Smooth muscle cell of the brain vasculature (primary cell): ENCODE results near the gene CCDC138.

Experiments used
- DNase-seq: peaks from one replicate; pipeline ENCODE4 v3.0.0-alpha.2; 2012; ENCODE audit warnings: low read depth, low spot score

Gene CCDC138

DNA sequence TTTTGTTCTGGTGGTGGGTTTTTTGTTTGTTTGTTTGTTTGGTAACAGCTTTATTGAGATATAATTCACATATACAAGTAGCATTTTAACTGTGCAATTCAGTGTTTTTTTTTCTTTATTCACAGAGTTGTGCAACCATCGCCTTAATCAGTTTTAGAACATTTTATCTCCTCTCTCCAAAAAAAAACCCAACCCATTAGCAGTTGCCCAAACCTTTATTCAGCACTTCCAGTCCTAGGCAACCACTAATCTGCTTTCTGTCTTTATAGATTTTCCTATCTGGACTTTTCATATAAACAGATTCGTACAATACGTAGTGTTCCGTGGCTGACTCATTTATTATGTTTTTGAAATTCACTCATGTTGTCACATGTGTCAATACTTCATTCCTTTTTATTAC is 38.7 kb downstream of the CCDC138 start:
- no peak for DNase-seq

DNA sequence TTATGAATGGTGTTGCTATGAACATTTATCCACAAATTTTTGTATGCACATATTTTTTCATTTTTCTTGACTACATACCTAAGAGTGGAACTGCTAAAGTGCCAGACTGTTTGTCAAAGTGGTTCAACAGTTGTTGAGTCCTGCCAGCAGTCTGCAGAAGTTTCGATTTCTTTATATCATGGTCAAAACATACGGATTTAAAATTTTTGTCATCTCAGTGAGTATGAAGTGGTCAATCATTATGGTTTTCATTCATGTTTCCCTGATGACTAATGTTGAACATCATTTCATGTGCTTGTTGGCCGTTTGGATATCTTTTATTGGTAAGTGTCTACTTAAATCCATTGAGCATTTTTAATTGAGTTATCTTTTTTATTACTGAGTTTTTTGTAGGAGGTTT is 39.2 kb downstream of the CCDC138 start:
- no peak for DNase-seq

DNA sequence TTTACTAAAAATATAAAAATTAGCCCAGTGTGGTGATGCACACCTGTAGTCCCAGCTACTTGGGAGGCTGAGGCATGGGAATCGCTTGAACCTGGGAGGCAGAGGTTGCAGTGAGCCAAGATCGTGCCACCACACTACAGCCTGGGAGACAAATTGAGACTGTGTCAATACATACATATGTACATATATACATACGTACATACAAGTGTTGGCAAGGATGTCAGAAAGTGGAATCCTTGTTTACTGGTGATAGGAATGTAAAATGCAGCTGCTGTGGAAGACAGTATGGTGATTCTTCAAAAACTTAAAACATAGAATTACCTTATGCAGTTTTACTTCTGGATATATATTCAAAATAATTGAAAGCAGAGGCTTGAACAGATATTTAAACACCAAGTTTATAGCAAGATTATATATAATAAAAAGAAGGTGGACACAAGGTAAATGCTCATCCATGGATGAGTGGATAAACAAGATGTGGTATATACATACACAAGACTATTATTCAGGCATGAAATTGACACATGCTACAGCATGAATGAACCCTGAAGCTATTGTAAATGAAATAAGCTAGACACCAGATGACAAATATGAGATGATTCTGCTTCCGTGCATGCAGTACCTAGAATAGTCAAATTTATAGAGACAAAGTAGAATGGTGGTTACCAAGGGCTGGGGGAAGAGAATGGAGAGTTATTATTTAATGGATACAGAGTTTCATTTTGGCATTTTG is 43.2 kb downstream of the CCDC138 start:
- DNase-seq, result no peak

DNA sequence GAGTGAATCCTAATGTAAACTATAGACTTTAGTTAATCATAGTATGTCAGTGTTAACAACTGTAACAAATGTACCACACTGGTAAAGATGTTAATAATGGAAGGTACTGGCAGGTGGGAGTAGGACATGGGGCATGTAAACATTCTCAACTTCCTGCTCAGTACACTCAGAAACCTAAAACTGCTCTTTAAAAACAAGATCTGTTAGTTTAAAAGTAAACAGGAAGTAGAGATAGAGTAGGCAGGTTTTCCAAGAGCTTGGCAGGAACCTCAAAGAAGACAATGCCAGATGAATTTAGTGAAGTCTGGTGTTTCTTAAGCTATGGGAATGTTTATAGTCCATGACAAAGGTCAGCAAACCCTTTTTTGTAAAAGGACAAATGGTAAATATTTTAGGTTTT is 46.6 kb downstream of the CCDC138 start:
- DNase-seq, result no peak

DNA sequence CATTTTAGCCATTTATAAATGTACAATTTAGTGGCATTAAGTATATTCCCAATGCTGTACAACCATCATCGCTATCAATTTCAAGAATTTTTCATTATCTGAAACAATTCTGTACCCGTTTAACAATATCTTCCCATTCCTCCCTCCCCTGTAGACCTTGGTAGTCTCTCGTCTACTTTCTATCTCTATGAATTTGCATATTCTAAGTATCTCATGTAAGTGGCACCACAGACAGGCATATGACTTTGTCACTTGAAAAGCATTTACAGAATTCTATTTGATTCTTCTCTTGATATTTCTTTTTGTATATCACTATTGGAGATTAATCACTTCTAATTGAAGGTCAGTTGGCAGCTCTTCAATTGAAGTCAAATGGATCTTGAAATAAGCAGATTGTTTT is 48.0 kb downstream of the CCDC138 start:
- DNase-seq, result no peak

DNA sequence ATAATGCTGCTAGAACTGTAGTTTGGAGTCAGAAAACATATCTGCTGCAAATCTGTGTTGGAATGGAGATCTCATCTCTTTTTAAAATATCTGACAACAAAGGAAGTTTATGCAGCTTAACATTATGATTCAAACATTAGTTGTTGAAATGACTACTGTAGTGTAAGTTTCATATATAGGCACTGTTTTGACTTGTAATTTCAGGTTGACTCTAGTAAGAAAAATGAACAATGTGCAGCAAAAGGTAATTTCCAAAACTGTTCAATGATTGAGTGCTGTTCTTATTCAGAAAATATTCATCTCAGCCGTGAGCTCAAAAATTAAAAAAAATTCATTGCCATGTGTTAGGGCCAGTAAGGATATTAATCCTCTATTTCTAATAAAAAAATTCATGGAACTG is 48.5 kb downstream of the CCDC138 start:
- no peak for DNase-seq

DNA sequence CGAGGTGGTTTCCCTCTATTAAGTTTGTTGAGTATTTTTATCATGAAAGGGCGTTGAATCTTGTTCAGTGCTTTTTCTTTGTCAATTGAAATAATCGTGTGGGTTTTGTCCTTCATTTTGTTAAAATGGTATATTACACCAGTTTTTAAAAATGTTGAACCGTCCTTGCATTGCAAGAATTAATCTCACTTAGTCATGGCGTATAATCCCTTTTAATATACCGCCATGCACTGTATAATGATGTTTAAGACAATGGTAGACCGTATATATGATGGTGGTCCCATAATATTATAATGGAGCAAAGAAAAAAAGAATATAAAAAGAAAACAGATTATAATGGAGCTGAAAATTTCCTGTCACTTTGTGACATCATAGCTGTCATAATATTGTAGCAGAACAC is 50.6 kb downstream of the CCDC138 start:
- no peak for DNase-seq

DNA sequence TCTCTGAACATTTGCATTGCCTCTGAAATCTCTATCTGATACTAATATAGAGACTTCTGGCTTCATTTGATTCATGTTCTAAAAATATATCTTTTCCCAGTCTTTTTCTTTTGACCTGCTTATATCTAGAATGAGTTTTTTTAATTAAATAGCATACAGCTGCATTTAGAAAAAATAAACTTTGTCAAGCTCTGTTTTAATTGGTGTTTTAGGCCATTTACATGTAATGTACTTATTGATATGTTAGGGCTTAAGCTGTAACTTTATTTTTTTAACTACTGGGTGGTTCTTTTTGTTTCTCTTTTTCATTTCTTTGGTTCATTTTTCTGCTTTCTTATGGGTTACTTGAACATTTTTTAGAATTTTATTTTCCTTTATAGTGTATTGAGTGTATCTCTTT is 54.9 kb downstream of the CCDC138 start:
- no peak for DNase-seq

DNA sequence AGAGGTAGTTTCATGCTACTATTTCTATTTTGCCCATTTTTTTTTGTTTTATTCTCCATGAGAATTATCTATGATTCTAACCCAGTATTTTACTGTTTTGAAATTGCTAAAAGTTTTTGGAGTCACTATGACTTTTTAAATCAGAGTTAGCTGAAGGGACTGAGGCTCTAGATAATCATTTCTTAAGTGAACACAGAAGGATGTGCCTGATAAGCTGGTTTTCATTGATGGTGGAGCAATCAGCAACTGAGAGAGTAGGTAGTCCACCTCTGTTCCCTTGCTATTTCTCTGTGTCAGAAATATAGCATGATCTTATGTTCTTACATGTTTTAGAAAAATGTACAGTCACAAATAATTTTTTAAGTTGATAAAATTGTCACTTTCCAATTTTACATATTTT is 59.4 kb downstream of the CCDC138 start:
- DNase-seq, result no peak

DNA sequence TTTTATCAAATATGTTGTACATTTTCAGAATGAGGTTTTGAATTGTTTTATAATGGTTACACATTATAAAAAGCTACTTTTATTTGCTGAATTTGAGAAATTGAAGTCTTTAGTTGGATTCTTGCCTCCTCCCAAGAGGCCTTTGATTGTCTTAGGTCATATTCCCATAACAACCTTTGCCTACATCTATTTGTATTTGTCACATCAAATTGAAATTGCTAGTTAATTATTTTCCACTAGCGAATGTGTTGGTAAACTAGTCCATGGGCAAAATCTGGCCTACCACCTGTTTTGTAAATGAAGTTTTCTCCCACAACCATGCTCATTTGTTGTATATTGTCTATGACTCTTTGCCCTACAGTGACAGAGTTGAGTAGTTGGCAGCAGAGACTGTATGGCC is 60.4 kb downstream of the CCDC138 start:
- DNase-seq, result no peak

DNA sequence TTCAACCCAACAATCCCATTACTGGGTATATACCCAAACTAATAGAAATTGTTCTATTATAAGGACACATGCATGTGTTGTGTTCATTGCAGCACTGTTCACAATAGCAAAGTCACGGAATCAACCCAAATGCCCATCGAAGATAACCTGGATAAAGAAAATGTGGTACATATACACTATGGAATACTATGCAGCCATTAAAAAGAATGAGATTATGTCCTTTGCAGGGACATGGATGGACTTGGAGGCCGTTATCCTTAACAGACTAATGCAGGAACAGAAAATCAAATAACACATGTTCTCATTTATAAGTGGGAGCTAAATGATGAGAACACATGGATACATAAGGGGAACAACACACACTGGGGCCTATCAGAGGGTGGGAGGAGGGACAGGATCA is 65.8 kb downstream of the CCDC138 start:
- DNase-seq, result no peak

DNA sequence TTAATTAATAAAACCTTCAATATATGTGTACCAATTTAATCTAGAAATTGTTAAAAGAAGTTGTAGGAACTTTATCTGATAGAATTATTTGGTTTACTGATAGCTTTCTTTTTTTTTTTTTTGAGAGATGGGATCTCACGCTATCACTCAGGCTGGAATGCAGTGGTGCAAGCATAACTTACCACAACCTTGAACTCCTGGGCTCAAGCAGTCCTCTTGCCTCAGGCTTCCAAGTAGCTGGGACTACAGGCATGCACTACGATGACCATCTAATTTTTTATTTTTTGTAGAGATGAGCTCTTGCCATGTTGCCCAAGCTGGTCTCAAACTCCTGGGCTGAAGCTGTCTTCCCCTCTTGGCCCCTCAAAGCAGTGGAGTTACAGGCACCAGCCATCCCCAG is 66.8 kb downstream of the CCDC138 start:
- no peak for DNase-seq

DNA sequence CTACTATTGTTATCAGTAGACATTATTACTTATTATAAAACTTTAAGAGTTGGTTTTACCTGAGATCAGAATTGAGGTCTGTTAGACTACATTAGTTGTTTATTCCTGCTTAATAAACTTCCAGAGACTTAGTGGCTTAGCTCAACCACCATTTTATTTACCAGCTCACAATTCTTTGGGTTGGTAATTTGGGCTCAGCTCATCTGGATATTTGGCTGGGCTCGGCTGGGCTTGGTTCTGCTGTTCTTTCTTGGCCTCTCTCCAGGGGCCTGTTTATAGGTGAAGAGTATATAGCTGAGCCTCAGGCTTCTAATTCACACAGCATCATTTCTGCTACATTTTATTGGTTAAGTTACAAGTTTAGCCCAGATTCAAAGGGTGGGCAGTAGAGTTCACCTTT is 67.9 kb downstream of the CCDC138 start:
- DNase-seq, result no peak

DNA sequence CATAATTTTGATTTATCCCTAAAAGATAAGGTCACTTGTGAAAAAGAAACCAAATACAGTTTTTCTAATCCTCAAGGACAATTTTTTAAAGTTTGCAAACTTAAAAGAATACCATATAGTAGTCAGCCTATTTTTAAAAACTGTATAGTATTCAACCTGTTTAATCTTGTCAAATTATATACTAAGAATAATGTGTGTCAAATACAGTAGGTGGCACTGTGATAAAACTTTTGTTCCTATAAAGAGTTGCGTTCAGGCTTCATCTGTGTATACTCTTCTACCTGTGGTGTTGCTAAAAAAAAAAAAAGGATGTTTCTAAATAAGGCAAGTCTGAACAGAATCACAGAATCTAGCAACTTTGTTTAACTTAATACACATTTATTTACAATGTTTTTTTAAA is 68.6 kb downstream of the CCDC138 start:
- no peak for DNase-seq

DNA sequence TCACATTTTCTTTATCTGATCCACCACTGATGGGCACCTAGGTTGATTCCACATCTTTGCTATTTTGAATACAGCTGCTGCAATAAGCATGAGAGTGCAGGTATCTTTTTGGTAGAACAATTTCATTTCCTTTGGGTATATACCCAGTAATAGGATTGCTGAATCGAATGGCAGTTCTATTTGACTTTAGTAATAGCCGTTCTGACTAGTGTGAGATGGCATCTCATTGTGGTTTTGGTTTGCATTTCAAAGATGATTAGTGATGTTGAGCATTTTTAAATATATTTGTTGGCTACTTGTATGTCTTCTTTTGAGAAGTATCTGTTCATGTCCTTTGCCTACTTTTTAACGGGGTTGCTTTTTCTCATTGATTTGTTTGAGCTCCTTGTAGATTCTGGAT is 72.3 kb downstream of the CCDC138 start:
- no peak for DNase-seq

DNA sequence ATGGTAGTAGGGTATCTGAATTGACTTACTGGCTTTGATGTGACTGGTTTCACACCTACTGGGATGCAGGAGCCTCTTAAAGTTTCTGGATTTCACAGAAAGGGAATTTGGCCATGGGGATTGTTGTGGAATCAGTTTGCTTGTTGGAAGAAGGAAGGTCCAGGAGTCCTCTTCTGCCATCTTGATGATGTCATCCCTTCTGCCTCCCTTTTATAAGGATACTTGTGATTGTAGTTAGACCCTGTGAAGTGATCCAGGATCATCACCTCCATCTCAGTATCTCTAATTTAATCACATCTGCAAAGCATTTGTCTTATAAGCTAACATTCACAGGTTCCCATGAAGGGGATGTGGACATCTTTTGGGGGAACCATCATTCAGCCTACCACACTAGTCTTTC is 79.5 kb downstream of the CCDC138 start:
- DNase-seq, result no peak

DNA sequence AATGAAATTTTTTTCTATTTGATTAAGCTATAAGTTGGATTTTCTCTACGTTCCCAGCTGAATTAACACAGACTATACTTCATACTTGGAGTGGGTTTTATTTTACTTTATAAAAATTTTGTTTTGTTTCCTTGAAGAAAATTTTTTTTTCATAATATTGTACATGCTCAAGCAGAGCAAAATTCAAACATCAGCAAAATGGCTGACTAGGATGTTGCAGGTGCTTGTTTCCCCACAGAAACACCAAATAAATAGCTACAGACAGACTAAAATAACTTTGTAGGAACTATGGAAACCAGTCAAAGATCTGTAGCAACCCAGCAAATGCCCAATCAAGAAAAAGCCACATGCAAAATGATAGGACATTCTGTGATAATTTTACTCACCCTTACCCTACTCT is 82.3 kb downstream of the CCDC138 start:
- DNase-seq, result no peak

DNA sequence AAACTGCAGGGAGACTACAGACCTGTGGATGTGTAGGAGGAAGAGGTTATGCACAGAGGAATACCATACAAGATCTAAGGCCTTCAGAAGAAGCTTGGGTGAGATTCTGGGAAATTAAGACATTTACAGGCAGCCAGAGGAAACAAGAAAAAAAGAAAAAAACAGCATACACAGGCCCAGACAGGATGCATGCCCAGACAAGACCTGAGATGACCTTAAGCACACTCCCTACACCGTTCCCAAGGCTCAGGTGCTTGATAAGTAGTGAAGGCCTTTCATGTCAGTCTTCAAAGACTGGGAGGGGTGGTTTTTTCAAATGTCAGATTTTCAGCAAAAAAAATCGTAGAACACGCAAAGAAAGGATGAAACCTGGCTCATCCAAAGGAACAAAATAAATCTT is 83.0 kb downstream of the CCDC138 start:
- DNase-seq, result no peak

DNA sequence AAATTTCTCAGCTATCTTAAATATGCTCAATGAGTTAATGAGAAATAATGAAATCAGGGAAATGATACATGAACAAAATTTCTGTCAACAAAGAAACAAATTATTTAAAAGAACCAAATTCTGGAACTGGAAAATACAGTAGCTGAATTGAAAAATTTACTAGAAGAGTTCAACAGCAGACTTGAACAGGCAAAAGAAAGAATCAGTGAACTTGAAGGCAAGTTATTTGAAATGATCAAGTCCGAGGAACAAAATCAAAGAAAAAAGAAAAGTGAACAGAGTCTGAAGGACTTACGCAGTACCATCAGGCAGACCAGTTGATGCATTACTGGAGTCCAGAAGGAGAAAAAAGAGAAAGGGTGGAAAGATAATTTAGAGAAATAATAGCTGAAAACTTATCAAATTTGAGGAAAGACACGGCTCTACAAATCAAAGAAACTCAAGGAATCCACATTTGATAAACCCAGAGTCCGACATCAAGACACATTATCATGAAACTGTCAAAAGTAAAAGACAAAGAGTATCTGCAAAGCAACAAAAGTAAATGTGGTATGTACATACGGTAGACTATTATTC is 83.6 kb downstream of the CCDC138 start:
- no peak for DNase-seq

DNA sequence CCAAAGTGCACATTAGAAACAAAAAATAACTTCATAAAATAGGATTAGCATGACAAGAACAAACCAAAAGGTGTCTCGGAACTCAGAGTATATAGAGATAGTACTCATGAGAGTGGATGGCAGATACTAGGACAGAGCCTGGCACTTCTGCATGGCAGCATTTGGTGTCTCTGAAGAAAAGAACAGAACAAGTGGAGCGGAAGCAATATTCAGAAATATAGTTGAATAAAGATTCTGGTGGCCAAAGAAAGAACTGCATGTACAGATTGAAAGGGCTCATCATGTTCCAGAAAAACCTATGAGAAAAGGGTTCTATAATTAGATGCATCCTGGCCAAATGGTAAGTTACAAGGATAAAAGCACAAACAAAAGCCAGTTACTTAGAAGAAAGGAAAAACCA is 90.9 kb downstream of the CCDC138 start:
- no peak for DNase-seq

DNA sequence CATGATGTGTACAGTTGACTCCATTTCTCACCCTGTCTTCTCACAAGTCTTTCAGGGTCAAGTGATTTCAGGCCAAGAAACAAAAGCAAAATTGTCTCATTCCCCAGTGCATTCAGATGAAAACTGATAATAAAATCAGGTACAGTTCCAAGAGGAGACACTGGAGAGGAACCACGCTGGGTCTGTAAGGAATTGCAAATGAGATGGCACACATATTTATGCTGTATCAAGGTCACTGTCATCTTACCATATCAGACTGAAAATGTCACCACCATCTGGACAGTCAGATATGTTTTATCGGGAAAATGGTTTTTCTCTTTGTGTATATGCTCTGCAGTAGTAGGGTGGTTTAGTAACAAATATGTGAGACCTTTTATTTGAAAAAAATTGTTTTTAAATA is 91.7 kb downstream of the CCDC138 start:
- DNase-seq, result no peak

DNA sequence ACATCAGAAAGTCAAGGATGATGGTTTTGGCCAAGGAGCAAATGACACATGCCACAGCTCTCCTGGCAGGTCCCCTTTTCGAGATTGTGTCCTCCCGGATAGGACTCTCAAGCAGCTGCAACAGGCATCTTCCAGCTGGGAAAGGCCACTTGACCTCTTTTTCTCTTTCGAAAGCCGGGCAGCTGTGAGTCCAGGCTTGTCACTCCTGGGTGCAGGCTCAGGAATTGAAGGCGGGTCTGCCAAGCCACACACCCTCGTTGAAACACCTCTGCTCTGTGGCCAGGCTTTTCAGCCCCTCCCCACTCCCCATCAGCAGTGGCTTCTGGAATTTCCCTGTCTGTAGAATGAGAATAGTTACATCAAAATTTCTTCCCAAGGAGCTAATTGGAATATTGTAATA is 98.0 kb downstream of the CCDC138 start:
- DNase-seq, result no peak

DNA sequence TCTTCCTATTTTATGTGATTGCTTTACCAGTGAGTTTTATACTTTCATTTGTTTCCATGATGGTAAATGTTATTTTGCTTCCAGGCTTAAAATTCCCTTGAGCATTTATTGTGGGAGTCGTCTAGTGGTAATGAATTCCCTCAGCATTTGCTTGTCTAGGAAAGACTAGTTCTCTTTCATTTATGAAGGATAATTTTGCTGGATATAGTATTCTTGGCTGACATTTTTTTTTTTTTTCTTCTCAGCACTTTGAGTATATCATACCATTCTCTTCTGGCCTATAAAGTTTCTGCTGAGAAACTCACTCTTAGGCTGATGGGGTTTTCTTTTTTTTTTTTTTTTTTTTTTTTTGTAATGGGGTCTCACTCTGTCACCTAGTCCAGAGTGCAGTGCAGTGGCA is 103.3 kb downstream of the CCDC138 start:
- no peak for DNase-seq

DNA sequence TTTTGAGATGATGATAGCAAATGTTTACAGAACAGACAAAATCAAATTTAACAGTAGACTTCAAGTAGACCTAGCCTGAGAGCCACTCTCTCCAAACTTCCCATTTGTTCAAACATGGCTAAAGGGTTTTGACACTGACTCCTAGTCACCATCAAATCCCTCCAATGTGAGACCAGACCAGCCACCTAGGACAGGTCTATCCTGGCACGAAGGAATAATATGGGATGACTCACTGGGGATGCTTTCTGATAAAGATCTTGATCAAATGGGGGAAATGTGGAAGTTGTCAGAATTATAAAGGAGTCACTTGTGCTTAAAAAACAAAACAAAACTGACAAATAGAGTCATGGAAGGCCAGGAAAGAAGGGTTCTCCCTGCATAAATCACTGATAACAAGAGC is 106.7 kb downstream of the CCDC138 start:
- DNase-seq, result no peak
